Measurements from ENCODE around the gene COQ8B. TPM values are rescaled to one million over a fixed set of nuclear protein-coding genes. Genes with fewer than 3 reads are reported as not detected.

Gene COQ8B
- total RNA-seq, 2 experiments from 2014 or later = 22.1 to 22.5 TPM

- ChIA-PET POLR2A (interaction anchor here (0.5 kb wide), 1 partner anchor 53 kb away, joined by 7 read pairs; the partner anchor contains the start of gene RAB4B), CTCF (interaction anchor here (1.0 to 1.3 kb wide), 2 partner anchors 34 to 82 kb away, joined by 3 to 4 read pairs; no protein-coding TSS in a partner anchor)
These were observed 8.2 kb upstream of the COQ8B start for GRCh38 chr19:40724855-40725254.

- POLR2A ChIA-PET = no interaction called here
These were observed 7.6 kb upstream of the COQ8B start for GRCh38 chr19:40724315-40724714.

GRCh38 chr19:40723661-40724254 lies 7.1 kb upstream of the COQ8B start:
- POLR2A ChIA-PET = no interaction called here
- CTCF ChIA-PET = interaction anchor here (1.3 kb wide), 1 partner anchor 33 kb away, joined by 4 read pairs; no protein-coding TSS in a partner anchor

More at GRCh38 chr19:40724315-40724714, 7.6 kb upstream of the COQ8B start:
- CTCF ChIA-PET = interaction anchor here (1.0 to 1.3 kb wide), 2 partner anchors 33 to 82 kb away, joined by 3 to 4 read pairs; no protein-coding TSS in a partner anchor

- POLR2A ChIA-PET = interaction anchor here (0.5 kb wide), 1 partner anchor 47 kb away, joined by 11 read pairs; no protein-coding TSS in a partner anchor
These were observed 5.4 kb upstream of the COQ8B start for GRCh38 chr19:40721936-40722661.

GRCh38 chr19:40721140-40721486 lies 4.4 kb upstream of the COQ8B start:
- ChIA-PET POLR2A (no interaction called here), CTCF (interaction anchor here (0.7 kb wide), 1 partner anchor 85 kb away, joined by 3 read pairs; no protein-coding TSS in a partner anchor)

More at GRCh38 chr19:40721936-40722661, 5.4 kb upstream of the COQ8B start:
- CTCF ChIA-PET = interaction anchor here (0.5 to 1.7 kb wide), 4 partner anchors 77 to 910 kb away, joined by 3 to 7 read pairs (median 4); partner anchors contain the start of gene EGLN2

- ChIA-PET CTCF (interaction anchor here (1.2 kb wide), 1 partner anchor 85 kb away, joined by 3 read pairs; no protein-coding TSS in a partner anchor), POLR2A (interaction anchor here (0.7 kb wide), 1 partner anchor 529 kb away, joined by 5 read pairs; no protein-coding TSS in a partner anchor)
These were observed 2.8 kb upstream of the COQ8B start for GRCh38 chr19:40719414-40719894.

GRCh38 chr19:40718774-40719391 lies 2.2 kb upstream of the COQ8B start:
- CTCF ChIA-PET = interaction anchor here (1.2 kb wide), 1 partner anchor 84 kb away, joined by 3 read pairs; no protein-coding TSS in a partner anchor

GRCh38 chr19:40717880-40718773 lies 1.4 kb upstream of the COQ8B start:
- POLR2A ChIA-PET = interaction anchor here (1.1 to 2.4 kb wide), 3 partner anchors 25 to 35 kb away, joined by 3 to 15 read pairs (median 3); partner anchors contain the start of genes ACTMAP and SNRPA
- CTCF ChIA-PET = interaction anchor here (1.2 to 2.1 kb wide), 4 partner anchors 34 to 102 kb away, joined by 3 to 5 read pairs (median 4); partner anchors contain the start of gene RAB4B

More at GRCh38 chr19:40718774-40719391, 2.2 kb upstream of the COQ8B start:
- POLR2A ChIA-PET = no interaction called here

GRCh38 chr19:40717325-40717879 lies 716 bp upstream of the COQ8B start:
- ChIA-PET CTCF (interaction anchor here (1.0 to 2.1 kb wide), 6 partner anchors 35 to 102 kb away, joined by 3 to 10 read pairs (median 4); partner anchors contain the start of gene RAB4B), POLR2A (interaction anchor here (0.7 to 2.4 kb wide), 7 partner anchors 25 to 291 kb away, joined by 3 to 15 read pairs (median 4); partner anchors contain the start of genes ACTMAP and SNRPA)

GRCh38 chr19:40716031-40716481 lies 630 bp downstream of the COQ8B start:
- POLR2A ChIA-PET = interaction anchor here (0.8 to 2.4 kb wide), 6 partner anchors 25 to 290 kb away, joined by 3 to 15 read pairs (median 4); partner anchors contain the start of genes ACTMAP, EGLN2, NUMBL and SNRPA
- CTCF ChIA-PET = interaction anchor here (1.0 to 2.1 kb wide), 7 partner anchors 34 to 104 kb away, joined by 3 to 10 read pairs (median 4); partner anchors contain the start of genes ACTMAP and RAB4B

GRCh38 chr19:40714441-40715299 lies 2.0 kb downstream of the COQ8B start:
- CTCF ChIA-PET = interaction anchor here (0.7 kb wide), 1 partner anchor 1851 kb away, joined by 4 read pairs; no protein-coding TSS in a partner anchor
- POLR2A ChIA-PET = no interaction called here

- POLR2A ChIA-PET = interaction anchor here (0.6 kb wide), 1 partner anchor 16 kb away, joined by 3 read pairs; no protein-coding TSS in a partner anchor
- CTCF ChIA-PET = interaction anchor here (0.7 to 1.2 kb wide), 2 partner anchors 51 to 1850 kb away, joined by 4 read pairs; no protein-coding TSS in a partner anchor
These were observed 2.7 kb downstream of the COQ8B start for GRCh38 chr19:40713939-40714338.

GRCh38 chr19:40709817-40710216 lies 6.9 kb downstream of the COQ8B start:
- CTCF ChIA-PET = no interaction called here
- POLR2A ChIA-PET = no interaction called here

- ChIA-PET CTCF (interaction anchor here (1.2 kb wide), 1 partner anchor 44 kb away, joined by 3 read pairs; no protein-coding TSS in a partner anchor), POLR2A (no interaction called here)
These were observed 9.1 kb downstream of the COQ8B start for GRCh38 chr19:40707615-40708014.

GRCh38 chr19:40705950-40706619 lies 10.6 kb downstream of the COQ8B start:
- CTCF ChIA-PET = no interaction called here

GRCh38 chr19:40705362-40705651 lies 11.4 kb downstream of the COQ8B start:
- POLR2A ChIA-PET = no interaction called here
- CTCF ChIA-PET = no interaction called here

More at GRCh38 chr19:40705950-40706619, 10.6 kb downstream of the COQ8B start:
- POLR2A ChIA-PET = no interaction called here

Measured in activated CD8-positive, alpha-beta memory T cell treated with anti-CD3 and anti-CD28 coated beads for 36 hours (primary cell).